ENCODE results near the gene ANTKMT. TPM values are rescaled to one million over a fixed set of nuclear protein-coding genes. Genes with fewer than 3 reads are reported as not detected.
"Not testable (repeated sequence)": the region's sequence is repeated elsewhere in the genome, so short reads cannot be mapped to it uniquely, and the experiment has no call there.

The ANTKMT gene
- total and polyA plus RNA-seq, 2 donors, result 7.9 to 29.3 TPM

GRCh38 chr16:710500-711075, 10.4 kb upstream of the ANTKMT start:
- Histone ChIP-seq H3K4me3 (ENCODE audit: low read depth, low read length) (no peak overlapping the region), H3K27ac (ENCODE audit: low read depth) (no peak overlapping the region), H3K4me1 (ENCODE audit: insufficient read depth) (peaks cover 3% of the 10 kb centered on the region), H3K36me3 (ENCODE audit: insufficient read depth) (no peaks in the 10 kb centered on the region)
- DNase-seq (ENCODE audit: extremely low spot score), result no peak
- WGBS, result 75% methylated on average over 21 of the region's 21 CpGs

- H3K36me3 ChIP-seq (ENCODE audit: insufficient read depth), result no peaks in the 10 kb centered on the region
Observed at GRCh38 chr16:711084-711483, 9.9 kb upstream of the ANTKMT start.

GRCh38 chr16:711548-712320, 9.2 kb upstream of the ANTKMT start:
- Histone ChIP-seq H3K4me1 (ENCODE audit: insufficient read depth) (peaks cover 5% of the 10 kb centered on the region), H3K4me3 (ENCODE audit: low read depth, low read length) (no peak overlapping the region), H3K27ac (ENCODE audit: low read depth) (no peak overlapping the region), H3K36me3 (ENCODE audit: insufficient read depth) (no peaks in the 10 kb centered on the region)
- DNase-seq (ENCODE audit: extremely low spot score), result no peak
- WGBS, result 11% methylated on average over 25 of the region's 25 CpGs

More at GRCh38 chr16:711084-711483, 9.9 kb upstream of the ANTKMT start:
- no peak overlapping the region for H3K4me3 ChIP-seq (ENCODE audit: low read depth, low read length)
- WGBS, result 78% methylated on average over 12 of the region's 12 CpGs
- H3K27ac ChIP-seq (ENCODE audit: low read depth), result no peak overlapping the region
- no peak for DNase-seq (ENCODE audit: extremely low spot score)
- peaks cover 5% of the 10 kb centered on the region for H3K4me1 ChIP-seq (ENCODE audit: insufficient read depth)

GRCh38 chr16:712740-713250, 8.2 kb upstream of the ANTKMT start:
- WGBS, result 54% methylated on average over 13 of the region's 13 CpGs
- DNase-seq (ENCODE audit: extremely low spot score); H3K4me1 ChIP-seq (ENCODE audit: insufficient read depth); H3K36me3 ChIP-seq (ENCODE audit: insufficient read depth); H3K27ac ChIP-seq (ENCODE audit: low read depth); H3K4me3 ChIP-seq (ENCODE audit: low read depth, low read length): not testable (repeated sequence)

GRCh38 chr16:714079-714478, 6.9 kb upstream of the ANTKMT start:
- Histone ChIP-seq H3K36me3 (ENCODE audit: insufficient read depth) (no peaks in the 10 kb centered on the region), H3K27ac (ENCODE audit: low read depth) (no peak overlapping the region), H3K4me1 (ENCODE audit: insufficient read depth) (peaks cover 5% of the 10 kb centered on the region), H3K4me3 (ENCODE audit: low read depth, low read length) (no peak overlapping the region)
- no peak for DNase-seq (ENCODE audit: extremely low spot score)
- WGBS, result 78% methylated on average over 11 of the region's 11 CpGs

- DNase-seq (ENCODE audit: extremely low spot score), result no peak
- 5% methylated on average over 108 of the region's 108 CpGs for WGBS
- peaks cover 5% of the 10 kb centered on the region for H3K4me1 ChIP-seq (ENCODE audit: insufficient read depth)
- H3K27ac ChIP-seq (ENCODE audit: low read depth), result no peak within 1 kb of the TSS
- no peaks in the 10 kb centered on the region for H3K36me3 ChIP-seq (ENCODE audit: insufficient read depth)
- peak within 1 kb of the TSS; percentile 70 for H3K4me3 ChIP-seq (ENCODE audit: low read depth, low read length)
Observed at GRCh38 chr16:714558-715476, 6.1 kb upstream of the ANTKMT start, which contains the start of gene METRN. METRN (plus strand) TSS chr16:715118; CDS start chr16:715290, 172 bp downstream.

- Histone ChIP-seq H3K4me1 (ENCODE audit: insufficient read depth) (peaks cover 5% of the 10 kb centered on the region), H3K27ac (ENCODE audit: low read depth) (no peak overlapping the region), H3K4me3 (ENCODE audit: low read depth, low read length) (peak overlapping the region; percentile 70), H3K36me3 (ENCODE audit: insufficient read depth) (no peaks in the 10 kb centered on the region)
- 2% methylated on average over 74 of the region's 74 CpGs for WGBS
- DNase-seq (ENCODE audit: extremely low spot score), result no peak
Observed at GRCh38 chr16:715477-716199, 5.3 kb upstream of the ANTKMT start.

- no peak overlapping the region for H3K27ac ChIP-seq (ENCODE audit: low read depth)
- H3K4me3 ChIP-seq (ENCODE audit: low read depth, low read length), result peak overlapping the region; percentile 70
- no peak for DNase-seq (ENCODE audit: extremely low spot score)
- no peaks in the 10 kb centered on the region for H3K36me3 ChIP-seq (ENCODE audit: insufficient read depth)
- H3K4me1 ChIP-seq (ENCODE audit: insufficient read depth), result peaks cover 5% of the 10 kb centered on the region
- 15% methylated on average over 12 of the region's 12 CpGs for WGBS
Observed at GRCh38 chr16:716200-716568, 4.8 kb upstream of the ANTKMT start.

GRCh38 chr16:716768-717325, 4.1 kb upstream of the ANTKMT start:
- Histone ChIP-seq H3K27ac (ENCODE audit: low read depth) (no peak overlapping the region), H3K4me3 (ENCODE audit: low read depth, low read length) (no peak overlapping the region), H3K36me3 (ENCODE audit: insufficient read depth) (no peaks in the 10 kb centered on the region), H3K4me1 (ENCODE audit: insufficient read depth) (peaks cover 5% of the 10 kb centered on the region)
- DNase-seq (ENCODE audit: extremely low spot score), result no peak
- 86% methylated on average over 29 of the region's 29 CpGs for WGBS

- WGBS, result 79% methylated on average over 32 of the region's 32 CpGs
- H3K27ac ChIP-seq (ENCODE audit: low read depth), result no peak overlapping the region
- H3K36me3 ChIP-seq (ENCODE audit: insufficient read depth), result no peaks in the 10 kb centered on the region
- peaks cover 5% of the 10 kb centered on the region for H3K4me1 ChIP-seq (ENCODE audit: insufficient read depth)
- DNase-seq (ENCODE audit: extremely low spot score), result no peak
- H3K4me3 ChIP-seq (ENCODE audit: low read depth, low read length), result no peak overlapping the region
Observed at GRCh38 chr16:717450-718245, 3.3 kb upstream of the ANTKMT start.

- H3K4me3 ChIP-seq (ENCODE audit: low read depth, low read length), result no peak overlapping the region
- 87% methylated on average over 9 of the region's 9 CpGs for WGBS
- peaks cover 5% of the 10 kb centered on the region for H3K4me1 ChIP-seq (ENCODE audit: insufficient read depth)
- no peaks in the 10 kb centered on the region for H3K36me3 ChIP-seq (ENCODE audit: insufficient read depth)
- no peak for DNase-seq (ENCODE audit: extremely low spot score)
- no peak overlapping the region for H3K27ac ChIP-seq (ENCODE audit: low read depth)
Observed at GRCh38 chr16:718389-718788, 2.6 kb upstream of the ANTKMT start.

GRCh38 chr16:718922-719321, 2.0 kb upstream of the ANTKMT start:
- Histone ChIP-seq H3K36me3 (ENCODE audit: insufficient read depth) (no peaks in the 10 kb centered on the region), H3K4me1 (ENCODE audit: insufficient read depth) (peaks cover 5% of the 10 kb centered on the region), H3K27ac (ENCODE audit: low read depth) (no peak overlapping the region), H3K4me3 (ENCODE audit: low read depth, low read length) (no peak overlapping the region)
- DNase-seq (ENCODE audit: extremely low spot score), result no peak
- 89% methylated on average over 6 of the region's 6 CpGs for WGBS
